Parathyroid adenoma (tissue), 2 donors: Measurements from ENCODE around the gene SLC4A2.
A peak's percentile ranks its signal among the peaks of the same experiment; 100 is the strongest.
"Not testable (repeated sequence)": the region's sequence is repeated elsewhere in the genome, so short reads cannot be mapped to it uniquely, and the experiment has no call there.

ENCODE experiments used
- H2AFZ ChIP-seq: fragments of 300-600 bp; sonication (generic); one replicate; pipeline ENCODE4 v1.7.0; 2017; ENCODE audit warnings: antibody characterized with exemption, mild to moderate bottlenecking
- H3K27ac ChIP-seq: fragments of 300-600 bp; sonication (generic); one replicate; pipeline ENCODE4 v1.7.0; 2017
- H3K27me3 ChIP-seq: fragments of 300-600 bp; sonication (generic); one replicate; pipeline ENCODE4 v1.7.0; 2017; ENCODE audit warnings: low read length; ENCODE audit not compliant: control insufficient read depth, insufficient read depth
- H3K36me3 ChIP-seq: fragments of 300-600 bp; sonication (generic); one replicate; pipeline ENCODE4 v1.7.0; 2017; ENCODE audit warnings: low read length; ENCODE audit not compliant: control insufficient read depth, insufficient read depth
- H3K4me1 ChIP-seq: fragments of 300-600 bp; sonication (generic); one replicate; pipeline ENCODE4 v1.7.0; 2017; ENCODE audit warnings: control low read depth
- H3K4me2 ChIP-seq: fragments of 300-600 bp; sonication (generic); one replicate; pipeline ENCODE4 v1.7.0; 2017; ENCODE audit warnings: low read length
- H3K4me3 ChIP-seq: fragments of 300-600 bp; sonication (generic); one replicate; pipeline ENCODE4 v1.7.0; 2017; ENCODE audit warnings: low read depth, low read length
- H3K79me2 ChIP-seq: fragments of 300-600 bp; sonication (generic); one replicate; pipeline ENCODE4 v1.7.0; 2017; ENCODE audit warnings: control low read depth
- H3K9ac ChIP-seq: fragments of 300-600 bp; sonication (generic); one replicate; pipeline ENCODE4 v1.7.0; 2017; ENCODE audit warnings: mild to moderate bottlenecking
- H3K9me3 ChIP-seq: fragments of 300-600 bp; sonication (generic); one replicate; pipeline ENCODE4 v1.7.0; 2017; ENCODE audit warnings: low read length; ENCODE audit not compliant: control insufficient read depth
- TF ChIP-seq, protein P1 (sequence below): fragments of 300-600 bp; sonication (generic); IDR thresholded peaks from one replicate; pipeline ENCODE4 v1.7.0; 2017; ENCODE audit warnings: antibody characterized with exemption, mild to moderate bottlenecking
- donor health status: primary hyperparathyroidism.

The SLC4A2 gene

DNA sequence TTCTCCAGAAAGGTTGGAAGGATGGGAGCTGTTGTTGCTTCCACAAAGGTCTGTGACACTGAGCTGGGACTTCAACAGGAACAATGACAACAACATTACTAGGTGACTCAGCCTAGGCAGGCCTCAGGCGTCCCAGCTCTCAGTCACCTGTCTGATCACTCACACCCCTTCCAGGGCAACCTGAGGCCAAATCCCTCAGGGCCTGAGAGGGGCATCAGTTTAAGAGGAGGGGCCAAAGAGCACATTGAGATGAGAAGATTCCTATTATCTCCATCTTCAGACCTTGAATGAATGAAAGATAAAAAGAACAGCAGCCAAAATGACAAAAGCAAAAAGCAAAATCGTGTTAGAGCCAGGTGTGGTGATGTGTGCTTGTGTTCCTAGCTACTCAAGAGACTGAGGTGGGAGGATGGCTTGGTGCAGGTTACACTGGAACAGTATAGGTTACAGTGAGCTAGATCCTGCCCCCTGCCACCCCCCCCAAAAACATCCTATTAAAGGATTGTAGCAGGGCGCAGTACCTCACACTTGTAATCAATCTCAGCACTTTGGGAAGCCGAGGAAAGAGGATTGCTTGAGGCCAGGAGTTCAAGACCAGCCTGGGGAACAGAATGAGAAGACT, 34.8 kb upstream of the SLC4A2 start, which contains the start of gene ATG9B:
Gene ATG9B, minus strand, starts transcription at position 60 of the 622 bp plus-strand sequence. CDS start 71 bp downstream, outside the sequence.
- H2AFZ ChIP-seq: no peak within 1 kb of the TSS
- TF ChIP-seq, protein P1, sequence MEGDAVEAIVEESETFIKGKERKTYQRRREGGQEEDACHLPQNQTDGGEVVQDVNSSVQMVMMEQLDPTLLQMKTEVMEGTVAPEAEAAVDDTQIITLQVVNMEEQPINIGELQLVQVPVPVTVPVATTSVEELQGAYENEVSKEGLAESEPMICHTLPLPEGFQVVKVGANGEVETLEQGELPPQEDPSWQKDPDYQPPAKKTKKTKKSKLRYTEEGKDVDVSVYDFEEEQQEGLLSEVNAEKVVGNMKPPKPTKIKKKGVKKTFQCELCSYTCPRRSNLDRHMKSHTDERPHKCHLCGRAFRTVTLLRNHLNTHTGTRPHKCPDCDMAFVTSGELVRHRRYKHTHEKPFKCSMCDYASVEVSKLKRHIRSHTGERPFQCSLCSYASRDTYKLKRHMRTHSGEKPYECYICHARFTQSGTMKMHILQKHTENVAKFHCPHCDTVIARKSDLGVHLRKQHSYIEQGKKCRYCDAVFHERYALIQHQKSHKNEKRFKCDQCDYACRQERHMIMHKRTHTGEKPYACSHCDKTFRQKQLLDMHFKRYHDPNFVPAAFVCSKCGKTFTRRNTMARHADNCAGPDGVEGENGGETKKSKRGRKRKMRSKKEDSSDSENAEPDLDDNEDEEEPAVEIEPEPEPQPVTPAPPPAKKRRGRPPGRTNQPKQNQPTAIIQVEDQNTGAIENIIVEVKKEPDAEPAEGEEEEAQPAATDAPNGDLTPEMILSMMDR: no peak
- no peaks in the 10 kb centered on the region for H3K36me3 ChIP-seq
- peaks cover 3% of the 10 kb centered on the region for H3K4me1 ChIP-seq
- no peak within 1 kb of the TSS for H3K4me3 ChIP-seq
- peaks cover 3% of the 10 kb centered on the region for H3K79me2 ChIP-seq
- H3K27ac ChIP-seq: no peak within 1 kb of the TSS
- no peak within 1 kb of the TSS for H3K9ac ChIP-seq
- H3K27me3 ChIP-seq: no peaks in the 10 kb centered on the region
- H3K9me3 ChIP-seq: no peaks in the 10 kb centered on the region
- H3K4me2 ChIP-seq: no peak within 1 kb of the TSS

DNA sequence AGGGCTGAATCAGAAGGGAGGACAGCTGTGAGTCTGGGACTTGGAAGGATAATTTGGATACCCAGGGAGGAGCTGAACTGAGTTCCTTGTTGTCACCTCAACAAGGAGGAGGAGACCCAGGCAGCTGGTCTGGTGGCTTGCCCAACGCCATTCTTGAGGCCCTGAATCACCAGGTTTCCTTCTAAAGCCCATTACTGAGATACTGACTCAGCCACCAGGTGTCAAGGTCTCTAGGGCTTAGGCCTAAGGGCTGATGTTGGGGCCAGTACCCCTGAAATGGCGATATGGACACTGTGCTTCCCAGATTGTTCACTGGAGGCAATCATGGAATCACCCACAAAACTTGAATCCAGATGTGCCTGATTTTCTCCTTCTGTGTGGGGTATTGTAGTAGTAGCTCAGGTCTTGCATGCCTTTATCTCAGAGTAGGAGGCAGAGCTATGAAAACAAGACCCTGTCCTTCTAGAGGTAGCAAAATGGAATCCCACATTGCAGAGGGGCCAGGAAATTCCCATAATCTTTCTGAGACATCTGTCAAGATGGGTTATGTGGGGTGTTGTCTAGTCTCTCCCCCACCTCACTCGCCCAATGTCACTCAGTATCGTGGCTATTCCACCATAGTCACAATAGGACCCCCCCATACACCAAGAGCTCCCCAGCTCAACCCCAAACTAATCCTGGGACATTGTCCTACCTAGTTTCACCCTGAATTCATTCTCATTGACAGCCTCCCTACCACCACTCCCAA, 33.3 kb upstream of the SLC4A2 start:
- TF ChIP-seq, protein P1: no peak
- Histone ChIP-seq H3K27ac (no peak overlapping the region), H3K79me2 (peaks cover 14% of the 10 kb centered on the region), H3K9me3 (no peaks in the 10 kb centered on the region), H3K27me3 (no peaks in the 10 kb centered on the region), H3K4me3 (no peak overlapping the region), H2AFZ (no peak overlapping the region), H3K36me3 (no peaks in the 10 kb centered on the region), H3K9ac (no peak overlapping the region), H3K4me2 (no peak overlapping the region), H3K4me1 (peaks cover 3% of the 10 kb centered on the region)

DNA sequence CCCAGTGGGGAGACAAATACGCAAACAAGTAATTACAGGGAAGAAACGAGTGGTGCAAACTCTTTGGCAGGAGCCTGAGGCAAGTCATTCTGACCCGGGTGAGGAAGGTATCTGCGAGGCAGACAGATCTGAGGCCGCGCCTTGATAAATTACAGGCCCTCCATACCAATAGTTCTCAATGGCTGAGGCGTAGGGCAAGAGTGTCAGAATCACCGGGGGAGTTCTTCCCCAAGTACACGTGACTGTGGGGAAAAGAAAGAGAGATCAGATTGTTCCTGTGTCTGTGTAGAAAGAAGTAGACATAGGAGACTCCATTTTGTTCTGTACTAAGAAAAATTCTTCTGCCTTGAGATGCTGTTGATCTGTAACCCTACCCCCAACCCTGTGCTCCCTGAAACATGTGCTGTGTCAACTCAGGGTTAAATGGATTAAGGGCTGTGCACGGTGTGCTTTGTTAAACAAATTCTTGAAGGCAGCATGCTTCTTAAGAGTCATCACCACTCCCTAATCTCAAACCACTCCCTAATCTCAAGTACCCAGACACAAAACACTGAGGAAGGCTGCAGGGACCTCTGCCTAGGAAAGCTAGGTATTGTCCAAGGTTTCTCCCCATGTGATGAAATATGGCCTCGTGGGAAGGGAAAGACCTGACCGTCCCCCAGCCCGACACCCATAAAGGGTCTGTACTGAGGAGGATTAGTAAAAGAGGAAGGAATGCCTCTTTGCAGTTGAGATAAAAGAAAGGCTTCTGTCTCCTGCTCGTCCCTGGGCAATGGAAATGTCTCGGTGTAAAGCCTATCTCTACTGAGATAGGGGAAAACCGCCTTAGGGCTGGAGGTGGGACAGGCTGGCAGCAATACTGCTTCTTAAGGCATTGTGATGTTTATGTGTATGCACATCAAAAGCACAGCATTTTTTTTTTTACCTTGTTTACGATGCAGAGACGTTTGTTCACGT, 32.3 kb upstream of the SLC4A2 start:
- Histone ChIP-seq H2AFZ (peak overlapping the region; percentile 95), H3K4me2 (peak overlapping the region; percentile 77), H3K79me2 (peaks cover 15% of the 10 kb centered on the region)
- not testable (repeated sequence) for H3K9ac ChIP-seq, H3K9me3 ChIP-seq, H3K27ac ChIP-seq, H3K4me1 ChIP-seq, H3K36me3 ChIP-seq, H3K4me3 ChIP-seq, H3K27me3 ChIP-seq

DNA sequence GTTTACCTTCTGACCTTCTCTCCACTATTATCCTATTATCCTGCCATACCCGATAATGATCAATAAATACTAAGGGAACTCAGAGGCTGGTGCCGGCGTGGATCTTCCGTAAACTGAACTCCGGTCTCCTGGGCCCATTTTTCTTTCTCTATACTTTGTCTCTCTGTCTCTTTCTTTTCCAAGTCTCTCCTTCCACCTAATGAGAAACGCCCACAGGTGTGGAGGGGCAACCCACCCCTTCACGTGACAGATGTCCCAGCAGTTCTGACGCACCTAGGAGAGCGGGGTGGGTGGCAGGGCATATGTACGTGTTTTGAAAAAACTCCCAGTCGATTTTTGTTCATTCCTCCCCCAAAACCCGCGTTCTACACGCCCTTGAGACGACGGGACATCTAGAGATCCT, 31.7 kb upstream of the SLC4A2 start:
- H3K9ac ChIP-seq, H3K36me3 ChIP-seq: not testable (repeated sequence)

DNA sequence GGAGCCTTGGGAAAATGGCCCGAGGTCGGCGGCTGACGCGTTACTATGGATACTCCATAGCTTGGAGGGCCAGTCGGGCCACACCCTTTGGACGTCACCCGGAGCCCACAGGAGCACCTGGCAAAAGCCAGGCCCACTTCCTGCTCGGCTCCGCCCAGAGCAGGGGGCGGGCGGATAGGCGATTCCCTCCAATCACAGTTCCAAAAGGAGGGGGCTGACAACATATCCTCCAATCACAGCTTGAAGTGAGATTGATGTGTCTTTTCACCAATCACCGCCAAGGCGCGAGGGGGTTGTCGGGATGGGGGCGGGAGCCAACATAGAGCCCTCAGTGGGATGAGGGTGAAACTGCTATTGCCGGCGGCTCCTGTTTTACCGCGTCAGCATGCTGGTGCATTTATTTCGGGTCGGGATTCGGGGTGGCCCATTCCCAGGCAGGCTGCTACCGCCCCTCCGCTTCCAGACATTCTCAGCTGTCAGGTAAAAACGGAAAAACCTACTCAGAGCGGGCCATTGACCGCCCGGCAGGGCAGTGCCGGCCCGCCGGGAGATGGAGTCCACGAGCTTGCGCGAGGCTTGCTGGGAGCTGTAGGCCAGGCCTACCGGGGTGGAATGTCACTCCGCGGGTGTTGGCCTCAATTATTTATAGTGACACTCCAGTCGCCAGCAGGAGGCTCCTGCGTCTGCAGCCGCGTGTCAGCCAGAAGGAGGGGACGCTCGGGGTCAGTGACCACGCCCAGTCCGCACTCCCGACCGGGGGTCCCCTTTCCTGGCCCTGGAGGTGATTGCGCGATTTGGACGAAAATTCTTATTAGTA, 31.1 kb upstream of the SLC4A2 start, which contains the start of gene ABCB8:
Gene ABCB8, plus strand, starts transcription at position 320 of the 817 bp plus-strand sequence. Its CDS starts 66 bp downstream, at position 386.
- Histone ChIP-seq H3K27ac (peak within 1 kb of the TSS; percentile 59), H3K4me2 (peak within 1 kb of the TSS; percentile 81), H3K4me1 (peaks cover 3% of the 10 kb centered on the region), H3K4me3 (peak within 1 kb of the TSS; percentile 88), H3K36me3 (no peaks in the 10 kb centered on the region), H3K27me3 (no peaks in the 10 kb centered on the region), H3K9me3 (no peaks in the 10 kb centered on the region), H2AFZ (peak within 1 kb of the TSS; percentile 95), H3K9ac (no peak within 1 kb of the TSS), H3K79me2 (peaks cover 21% of the 10 kb centered on the region)
- TF ChIP-seq, protein P1: peak; percentile 84

More for the DNA sequence above, 31.7 kb upstream of the SLC4A2 start:
- H3K27me3 ChIP-seq, H3K9me3 ChIP-seq, H3K4me1 ChIP-seq: not testable (repeated sequence)
- Histone ChIP-seq H3K79me2 (peaks cover 19% of the 10 kb centered on the region), H3K4me2 (peak overlapping the region; percentile 77), H2AFZ (peak overlapping the region; percentile 95), H3K27ac (peak overlapping the region; percentile 59), H3K4me3 (peak overlapping the region; percentile 88)
